Stomach (tissue), 9 donors: ENCODE data around the gene ERFL. TPM values are rescaled to one million over a fixed set of nuclear protein-coding genes. Genes with fewer than 3 reads are reported as not detected.

ENCODE experiments used
- DNase-seq, 2 donors: peaks; one replicate each; pipeline versions ENCODE4 v3.0.0 to v3.0.0-alpha.2; 2013 to 2019
- H3K27ac ChIP-seq, 5 donors: fragments of 200-600 bp in 4 of 5; sonication (generic) in 4 of 5; one replicate each; pipeline ENCODE4 v1.5.1; 2013 to 2019; ENCODE audit warnings: mild to moderate bottlenecking in 1 of 5, moderate library complexity in 1 of 5
- H3K27me3 ChIP-seq, 3 donors: fragments of 200-600 bp; sonication (generic); one replicate each; pipeline ENCODE4 v1.5.1; 2017 to 2019; ENCODE audit warnings: mixed run types in 1 of 3
- H3K36me3 ChIP-seq, 4 donors: fragments of 200-600 bp; sonication (generic); 1 replicate in 3 of 4; 2 replicates in 1 of 4; pipeline ENCODE4 v1.5.1; 2016 to 2019
- H3K4me1 ChIP-seq, 4 donors: fragments of 200-600 bp; sonication (generic); one replicate each; pipeline ENCODE4 v1.5.1; 2016 to 2019
- H3K4me3 ChIP-seq, 4 donors: fragments of 200-600 bp; sonication (generic) in 3 of 4; one replicate each; pipeline ENCODE4 v1.5.1; 2016 to 2019; ENCODE audit warnings: mild to moderate bottlenecking in 1 of 4
- H3K9me3 ChIP-seq, 4 donors: fragments of 200-600 bp; sonication (generic); one replicate each; pipeline ENCODE4 v1.5.1; 2016 to 2019
- CTCF ChIP-seq, 7 experiments: fragments of 450-650 bp in 4 of 7; fragments of 200-600 bp in 3 of 7; sonication (generic) in 3 of 7; IDR thresholded peaks; one replicate each; pipeline ENCODE4 v1.5.1; 2016 to 2019; ENCODE audit warnings: antibody characterized with exemption in 7 of 7, control low read depth in 2 of 7, mild to moderate bottlenecking in 1 of 7
- EP300 ChIP-seq: sonication (generic); formaldehyde crosslinking; IDR thresholded peaks from one replicate; pipeline ENCODE4 v1.6.1; 2017; ENCODE audit warnings: antibody characterized with exemption
- POLR2A ChIP-seq, 4 donors: fragments of 450-650 bp; IDR thresholded peaks; one replicate each; pipeline ENCODE4 v1.6.1; 2016; ENCODE audit warnings: antibody characterized with exemption in 4 of 4, control low read depth in 2 of 4, mild to moderate bottlenecking in 1 of 4, moderate library complexity in 1 of 4
- POLR2AphosphoS5 ChIP-seq, 3 donors: sonication (generic); formaldehyde crosslinking; IDR thresholded peaks; one replicate each; pipeline ENCODE4 v1.6.1; 2016; ENCODE audit warnings: antibody characterized with exemption in 3 of 3
- WGBS, 5 donors: extraction: QIAGEN DNeasy Blood & Tissue Kit in 3 of 5; methylation state at CpG; one replicate each; pipeline versions ENCODE4 v1.1.5 to v1.1.7; 2013 to 2018; 5-methylcytosine and 5-hydroxymethylcytosine counted together
- intact Hi-C: fragments of 100-400 bp; cut with DNase I; formaldehyde crosslinking; loops from one replicate; pipeline ENCODE4 v1.15.1; 2023; ENCODE audit warnings: low total_unique reads
- polyA plus RNA-seq, 3 donors: library from polyadenylated mRNA; stranded (reverse); fragments of 200-250 nt; gene quantifications; one replicate each; pipeline ENCODE4 v1.2.3, GENCODE V29; 2013
- total RNA-seq, 5 donors: library from RNA; depleted of rRNA; stranded (reverse); fragments of >200 nt; gene quantifications; one replicate each; pipeline versions ENCODE4 v1.1.0 to v1.2.3, GENCODE V29; 2014 to 2016
- donor health status: healthy with polysubstance abuse.
- donor health status: Bipolar disorder and iron deficiency.
- donor health status: healthy.

Gene ERFL
- total and polyA plus RNA-seq, 8 donors = 0.25 TPM; not detected in 7

GRCh38 chr19:41897181-41897580, 31.1 kb downstream of the ERFL start:
- WGBS, 5 donors = 93 to 100% (median 96%) methylated on average over 3 of the region's 3 CpGs
- DNase-seq = no peak
- intact Hi-C loops = no loop called here
- Histone ChIP-seq H3K4me1 (no peaks in the 10 kb centered on the region), H3K4me3 (no peak overlapping the region), H3K9me3 (no peaks in the 10 kb centered on the region), H3K36me3 (peaks cover 73 to 96% (median 94%) of the 10 kb centered on the region in 4 donors), H3K27ac (no peak overlapping the region), H3K27me3 (no peaks in the 10 kb centered on the region)
- TF ChIP-seq EP300 (no peak), POLR2A (IDR thresholded peaks at IDR 0.05) (no peak), CTCF (IDR thresholded peaks at IDR 0.05) (no peak), POLR2AphosphoS5 (IDR thresholded peaks at IDR 0.05) (no peak)

- DNase-seq = no peak
- TF ChIP-seq POLR2AphosphoS5 (IDR thresholded peaks at IDR 0.05) = no peak
- no peak for TF ChIP-seq CTCF (IDR thresholded peaks at IDR 0.05)
- no peak for TF ChIP-seq POLR2A (IDR thresholded peaks at IDR 0.05)
- no peak for TF ChIP-seq EP300
- 73 to 100% (median 93%) methylated on average over 1 of the region's 1 CpG for WGBS, 5 donors
- H3K27me3 ChIP-seq = no peaks in the 10 kb centered on the region
- H3K9me3 ChIP-seq = no peaks in the 10 kb centered on the region
- no peaks in the 10 kb centered on the region for H3K4me1 ChIP-seq
- intact Hi-C loops = no loop called here
- H3K36me3 ChIP-seq = peaks cover 73 to 96% (median 93%) of the 10 kb centered on the region in 4 donors
- H3K4me3 ChIP-seq = no peak overlapping the region
- no peak overlapping the region for H3K27ac ChIP-seq
Observed at GRCh38 chr19:41896581-41896942, 31.7 kb downstream of the ERFL start.

DNA sequence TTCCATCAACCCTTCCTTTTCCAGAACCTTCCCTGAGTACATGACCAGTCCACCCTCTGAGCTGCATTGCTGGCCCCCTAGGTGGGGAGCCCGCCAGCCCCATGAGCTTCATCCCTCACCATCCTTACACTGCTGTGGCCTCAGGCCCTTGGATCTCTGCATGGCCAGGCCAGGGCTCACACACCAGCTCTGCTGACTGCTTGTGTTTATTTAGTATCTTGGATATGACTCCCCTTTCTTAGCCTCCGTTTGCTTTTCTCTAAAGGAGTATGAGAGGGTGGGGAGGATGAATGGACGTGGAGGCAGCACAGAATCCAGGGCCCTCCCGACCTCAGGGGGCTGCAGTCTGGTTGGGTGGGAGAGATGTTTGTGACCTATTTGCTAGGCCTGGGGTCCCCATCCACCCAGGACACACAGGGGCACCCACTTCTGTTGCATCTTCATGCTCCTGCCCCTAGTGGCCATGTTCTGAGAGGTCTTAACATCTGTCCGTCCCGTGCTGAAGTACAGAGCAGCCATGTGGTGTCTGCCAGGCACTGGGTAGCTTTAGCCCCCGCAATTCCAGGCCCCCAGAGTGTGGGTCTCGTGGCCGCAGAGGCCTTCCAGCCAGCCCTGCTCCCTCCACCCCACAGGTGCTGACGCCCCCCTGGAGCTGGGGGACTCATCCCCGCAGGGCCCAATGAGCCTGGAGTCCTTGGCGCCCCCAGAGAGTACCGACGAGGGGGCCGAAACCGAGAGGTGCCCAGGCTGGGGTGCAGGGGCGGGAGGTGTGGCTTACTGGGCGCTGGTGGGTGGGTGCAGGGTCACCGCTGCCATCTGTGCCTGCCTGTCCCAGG, 32.3 kb downstream of the ERFL start:
- Histone ChIP-seq H3K27ac (no peak overlapping the region), H3K36me3 (peaks cover 67 to 96% (median 90%) of the 10 kb centered on the region in 4 donors), H3K4me3 (no peak overlapping the region), H3K9me3 (no peaks in the 10 kb centered on the region), H3K27me3 (no peaks in the 10 kb centered on the region), H3K4me1 (no peaks in the 10 kb centered on the region)
- 73 to 85% (median 80%) methylated on average over 15 to 19 of the region's 19 CpGs for WGBS, 5 donors
- TF ChIP-seq POLR2A (IDR thresholded peaks at IDR 0.05) (no peak), POLR2AphosphoS5 (IDR thresholded peaks at IDR 0.05) (no peak), CTCF (IDR thresholded peaks at IDR 0.05) (no peak), EP300 (no peak)
- intact Hi-C loops = no loop called here
- DNase-seq = no peak

DNA sequence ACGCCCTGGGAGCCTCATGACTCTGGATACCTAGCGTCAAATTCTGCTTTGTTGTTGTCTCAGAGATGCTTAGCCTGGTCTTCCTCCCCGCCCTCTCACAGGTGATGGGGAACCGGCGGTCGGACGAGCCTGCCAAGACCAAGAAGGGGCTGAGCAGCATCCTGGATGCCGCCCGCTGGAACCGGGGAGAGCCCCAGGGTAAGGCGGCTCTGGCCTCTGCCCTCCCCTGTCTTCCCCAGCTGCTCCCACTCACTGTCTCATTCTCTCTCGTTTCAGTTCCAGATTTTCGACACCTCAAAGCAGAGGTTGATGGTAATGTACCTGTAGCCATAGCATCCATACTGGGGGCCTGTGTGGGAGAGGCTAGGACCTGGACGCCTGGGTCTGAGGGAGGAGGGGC, 33.9 kb downstream of the ERFL start:
- Histone ChIP-seq H3K4me1 (peaks cover 0 to 4% (median 0%) of the 10 kb centered on the region in 4 donors), H3K27me3 (no peaks in the 10 kb centered on the region), H3K36me3 (peaks cover 60 to 96% (median 89%) of the 10 kb centered on the region in 4 donors), H3K27ac (no peak overlapping the region), H3K4me3 (no peak overlapping the region), H3K9me3 (no peaks in the 10 kb centered on the region)
- 82 to 89% (median 83%) methylated on average over 13 to 14 of the region's 14 CpGs for WGBS, 5 donors
- TF ChIP-seq POLR2AphosphoS5 (IDR thresholded peaks at IDR 0.05) (no peak), CTCF (IDR thresholded peaks at IDR 0.05) (no peak), POLR2A (IDR thresholded peaks at IDR 0.05) (no peak), EP300 (no peak)
- intact Hi-C loops = no loop called here
- no peak for DNase-seq
